Fibroblast of upper back skin (primary cell): ENCODE measurements around the gene TPX2.

ENCODE experiments used
- DNase-seq: peaks from one replicate; pipeline ENCODE4 v3.0.0-alpha.2; 2013

TPX2 gene

GRCh38 chr20:31836853-31837608 lies 97.9 kb downstream of the TPX2 start:
- DNase-seq = peak; percentile 60

GRCh38 chr20:31837896-31838397 lies 98.9 kb downstream of the TPX2 start:
- peak; percentile 69 for DNase-seq

- DNase-seq = peak; percentile 48
Observed at GRCh38 chr20:31838646-31839292, 99.7 kb downstream of the TPX2 start.

- no peak for DNase-seq
Observed at GRCh38 chr20:31839782-31840487, 100.8 kb downstream of the TPX2 start.

DNA sequence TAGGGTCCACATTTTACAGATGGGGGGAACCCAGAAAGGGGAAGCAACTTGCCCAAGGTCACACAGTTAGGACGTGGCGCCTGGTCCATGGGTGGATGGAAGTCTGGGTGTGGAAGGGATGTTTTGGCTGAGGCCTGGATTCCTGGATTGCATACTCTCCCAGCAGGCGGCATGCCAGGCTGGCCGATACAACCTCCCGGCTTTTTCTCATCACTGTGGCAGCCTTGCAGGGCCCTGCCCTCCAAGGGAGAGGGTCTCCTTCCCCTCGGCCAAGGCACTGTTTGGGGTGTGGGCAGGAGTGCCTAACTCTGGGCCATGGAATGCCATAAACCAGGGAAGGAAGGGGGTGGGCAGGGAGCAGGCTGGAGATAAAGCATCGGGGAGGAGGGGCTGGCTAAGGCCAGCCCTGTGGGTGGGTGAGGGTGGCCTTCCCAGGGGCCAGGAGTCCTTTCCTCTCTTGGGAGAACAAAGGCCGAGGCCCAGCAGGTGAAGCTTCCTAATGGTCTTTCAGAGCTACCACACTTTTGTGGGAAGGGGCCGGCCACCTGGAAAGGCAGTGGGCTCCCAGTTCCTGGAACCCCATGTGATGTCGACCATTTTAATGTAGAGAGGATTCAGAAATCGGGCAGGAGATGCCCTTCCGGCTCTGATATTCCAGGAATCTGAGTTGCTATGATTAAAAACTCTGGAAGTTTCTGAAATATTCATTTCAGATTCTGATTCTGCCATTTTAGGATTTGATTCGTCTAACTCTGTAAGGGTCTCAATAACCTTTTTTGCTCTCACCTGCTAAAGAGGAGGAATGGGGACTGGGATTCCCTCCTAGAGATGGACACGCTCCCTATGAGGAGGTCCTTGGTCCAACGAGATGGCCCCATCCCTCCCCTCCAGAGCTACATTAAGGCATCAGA lies 102.1 kb downstream of the TPX2 start:
- peak; percentile 35 for DNase-seq

GRCh38 chr20:31841928-31842327 lies 102.8 kb downstream of the TPX2 start:
- peak; percentile 83 for DNase-seq

- peak; percentile 80 for DNase-seq
Observed at GRCh38 chr20:31842471-31843157, 103.5 kb downstream of the TPX2 start.

- no peak for DNase-seq
Observed at GRCh38 chr20:31843288-31843687, 104.2 kb downstream of the TPX2 start.

GRCh38 chr20:31843881-31844280 lies 104.8 kb downstream of the TPX2 start:
- no peak for DNase-seq

DNA sequence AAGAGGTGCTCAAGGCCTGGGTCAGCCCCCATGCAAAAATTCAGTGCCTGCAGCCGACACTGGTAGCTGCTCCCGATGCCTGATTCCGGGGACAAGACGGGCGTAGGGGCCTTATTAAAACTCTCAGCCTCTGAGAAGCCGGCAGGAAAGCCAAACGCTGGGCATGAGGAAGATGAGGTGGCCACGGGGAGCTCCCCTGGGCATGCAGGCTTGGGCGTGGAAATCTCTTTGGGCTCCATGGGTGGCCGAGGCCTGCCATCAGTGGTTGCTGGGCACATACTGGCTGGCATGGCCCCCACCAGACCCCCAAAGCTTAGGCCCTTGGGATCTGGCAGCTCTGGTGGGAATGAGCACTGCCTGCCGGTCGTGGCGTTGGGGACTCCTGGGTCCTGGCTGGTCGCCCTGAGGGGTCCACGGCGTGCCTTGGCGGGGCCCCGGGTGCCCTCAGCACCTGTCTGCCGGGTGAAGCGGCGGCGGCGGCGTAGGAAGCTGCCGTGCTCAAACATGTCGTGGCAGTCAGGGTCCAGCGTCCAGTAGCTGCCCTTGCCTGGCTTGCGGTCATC lies 105.7 kb downstream of the TPX2 start:
- no peak for DNase-seq

GRCh38 chr20:31845300-31845863 lies 106.3 kb downstream of the TPX2 start, which contains the start of gene FOXS1:
FOXS1 (minus strand) TSS chr20:31845604; CDS start chr20:31845542, 62 bp downstream.
- DNase-seq = peak; percentile 42

DNA sequence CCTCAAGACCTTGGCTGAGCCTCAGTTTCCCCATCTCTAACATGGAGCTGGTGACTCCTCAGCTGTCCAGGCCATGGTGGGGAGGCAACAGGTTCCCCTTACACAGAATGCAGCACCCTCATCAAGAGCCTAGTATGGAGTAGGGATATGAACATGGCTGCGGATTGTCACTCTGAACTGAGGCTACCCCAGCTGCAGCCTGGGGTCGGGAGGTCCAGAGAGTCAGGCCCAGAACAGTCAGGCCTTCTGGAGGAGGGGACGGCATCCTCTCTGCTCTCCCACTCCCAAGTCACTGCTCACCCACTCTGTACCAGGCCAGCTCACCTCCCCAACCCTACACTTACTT lies 107.7 kb downstream of the TPX2 start:
- no peak for DNase-seq

- DNase-seq = no peak
Observed at GRCh38 chr20:31848088-31848999, 109.3 kb downstream of the TPX2 start.

GRCh38 chr20:31849306-31849930 lies 110.3 kb downstream of the TPX2 start:
- DNase-seq = no peak
